Right atrium auricular region (tissue), 2 donors: ENCODE measurements around the gene EFR3B. TPM values are rescaled to one million over a fixed set of nuclear protein-coding genes. Genes with fewer than 3 reads are reported as not detected.
"Not testable (repeated sequence)": the region's sequence is repeated elsewhere in the genome, so short reads cannot be mapped to it uniquely, and the experiment has no call there.

Experiments used
- DNase-seq: peaks from one replicate; pipeline ENCODE4 v3.0.0-alpha.2; 2019; ENCODE audit warnings: low spot score
- H3K27ac ChIP-seq, 2 donors: fragments of 200-600 bp; sonication (generic); 1 replicate in 1 of 2; 2 replicates in 1 of 2; pipeline ENCODE4 v1.5.1; 2016 to 2019
- H3K27me3 ChIP-seq, 2 donors: fragments of 200-600 bp; sonication (generic); one replicate each; pipeline versions ENCODE4 v1.5.1 to v1.6.0; 2017 to 2019
- H3K36me3 ChIP-seq: fragments of 200-600 bp; sonication (generic); one replicate; pipeline ENCODE4 v1.5.1; 2016
- H3K4me1 ChIP-seq, 2 donors: fragments of 200-600 bp; sonication (generic); one replicate each; pipeline versions ENCODE4 v1.5.1 to v1.6.0; 2017 to 2019
- H3K4me3 ChIP-seq, 2 donors: fragments of 200-600 bp; sonication (generic); 1 replicate in 1 of 2; 2 replicates in 1 of 2; pipeline ENCODE4 v1.5.1; 2017 to 2019; ENCODE audit warnings: mild to moderate bottlenecking in 1 of 2, moderate library complexity in 1 of 2
- H3K9me3 ChIP-seq, 2 donors: fragments of 200-600 bp; sonication (generic); one replicate each; pipeline ENCODE4 v1.5.1; 2019
- total RNA-seq, 2 donors: library from RNA; depleted of rRNA; stranded (reverse); fragments of >200 nt; gene quantifications; one replicate each; pipeline ENCODE4 v1.1.0, GENCODE V29; 2016
- TF ChIP-seq, protein P1 (sequence below), 2 donors: fragments of 200-600 bp; sonication (generic); IDR thresholded peaks; one replicate each; pipeline ENCODE4 v1.5.1; 2019; ENCODE audit warnings: antibody characterized with exemption in 2 of 2

EFR3B gene, protein sequence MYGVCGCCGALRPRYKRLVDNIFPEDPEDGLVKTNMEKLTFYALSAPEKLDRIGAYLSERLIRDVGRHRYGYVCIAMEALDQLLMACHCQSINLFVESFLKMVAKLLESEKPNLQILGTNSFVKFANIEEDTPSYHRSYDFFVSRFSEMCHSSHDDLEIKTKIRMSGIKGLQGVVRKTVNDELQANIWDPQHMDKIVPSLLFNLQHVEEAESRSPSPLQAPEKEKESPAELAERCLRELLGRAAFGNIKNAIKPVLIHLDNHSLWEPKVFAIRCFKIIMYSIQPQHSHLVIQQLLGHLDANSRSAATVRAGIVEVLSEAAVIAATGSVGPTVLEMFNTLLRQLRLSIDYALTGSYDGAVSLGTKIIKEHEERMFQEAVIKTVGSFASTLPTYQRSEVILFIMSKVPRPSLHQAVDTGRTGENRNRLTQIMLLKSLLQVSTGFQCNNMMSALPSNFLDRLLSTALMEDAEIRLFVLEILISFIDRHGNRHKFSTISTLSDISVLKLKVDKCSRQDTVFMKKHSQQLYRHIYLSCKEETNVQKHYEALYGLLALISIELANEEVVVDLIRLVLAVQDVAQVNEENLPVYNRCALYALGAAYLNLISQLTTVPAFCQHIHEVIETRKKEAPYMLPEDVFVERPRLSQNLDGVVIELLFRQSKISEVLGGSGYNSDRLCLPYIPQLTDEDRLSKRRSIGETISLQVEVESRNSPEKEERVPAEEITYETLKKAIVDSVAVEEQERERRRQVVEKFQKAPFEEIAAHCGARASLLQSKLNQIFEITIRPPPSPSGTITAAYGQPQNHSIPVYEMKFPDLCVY
- total RNA-seq: 10 to 100 TPM in 1 of 2 donors, 1 to 10 TPM in 1; 2.6 to 10.8 TPM

DNA sequence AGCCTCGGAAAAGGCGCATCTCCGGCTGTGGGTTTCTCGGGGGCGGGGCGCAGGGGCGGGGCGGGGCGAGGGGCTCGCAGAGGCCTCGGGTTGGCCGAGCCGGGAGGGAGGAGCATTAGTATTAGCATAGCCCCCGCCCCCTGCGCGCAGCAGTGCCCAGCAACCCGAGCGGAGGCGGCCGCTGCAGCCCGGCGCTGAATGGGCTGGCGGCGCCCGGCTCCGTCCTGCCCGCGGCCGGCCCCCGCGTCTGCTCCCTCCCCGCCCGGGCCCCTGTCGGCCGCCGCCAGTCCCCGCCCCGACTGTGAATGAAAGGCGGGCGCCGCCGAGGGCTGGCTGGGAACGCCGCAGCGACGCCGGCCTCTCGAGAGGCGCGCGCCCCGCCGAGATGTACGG is at the start of gene EFR3B:
TSS of gene EFR3B (plus strand) at position 149 of the 393 bp plus-strand sequence. CDS start at position 386, 237 bp downstream.
- Histone ChIP-seq H3K4me3 (peak within 1 kb of the TSS; percentile 70 to 83), H3K9me3 (no peaks in the 10 kb centered on the region), H3K27me3 (no peaks in the 10 kb centered on the region), H3K36me3 (no peaks in the 10 kb centered on the region), H3K4me1 (peaks cover 0 to 23% of the 10 kb centered on the region in 2 donors), H3K27ac (peak within 1 kb of the TSS; percentile 89 to 90)
- DNase-seq: peak; percentile 92
- TF ChIP-seq, protein P1, sequence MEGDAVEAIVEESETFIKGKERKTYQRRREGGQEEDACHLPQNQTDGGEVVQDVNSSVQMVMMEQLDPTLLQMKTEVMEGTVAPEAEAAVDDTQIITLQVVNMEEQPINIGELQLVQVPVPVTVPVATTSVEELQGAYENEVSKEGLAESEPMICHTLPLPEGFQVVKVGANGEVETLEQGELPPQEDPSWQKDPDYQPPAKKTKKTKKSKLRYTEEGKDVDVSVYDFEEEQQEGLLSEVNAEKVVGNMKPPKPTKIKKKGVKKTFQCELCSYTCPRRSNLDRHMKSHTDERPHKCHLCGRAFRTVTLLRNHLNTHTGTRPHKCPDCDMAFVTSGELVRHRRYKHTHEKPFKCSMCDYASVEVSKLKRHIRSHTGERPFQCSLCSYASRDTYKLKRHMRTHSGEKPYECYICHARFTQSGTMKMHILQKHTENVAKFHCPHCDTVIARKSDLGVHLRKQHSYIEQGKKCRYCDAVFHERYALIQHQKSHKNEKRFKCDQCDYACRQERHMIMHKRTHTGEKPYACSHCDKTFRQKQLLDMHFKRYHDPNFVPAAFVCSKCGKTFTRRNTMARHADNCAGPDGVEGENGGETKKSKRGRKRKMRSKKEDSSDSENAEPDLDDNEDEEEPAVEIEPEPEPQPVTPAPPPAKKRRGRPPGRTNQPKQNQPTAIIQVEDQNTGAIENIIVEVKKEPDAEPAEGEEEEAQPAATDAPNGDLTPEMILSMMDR (IDR thresholded peaks at IDR 0.05): no peak

GRCh38 chr2:24993406-24994145 is 48.3 kb upstream of the EFR3B start:
- H3K27ac ChIP-seq: peak overlapping the region in 1 of 2 donors; percentile 46
- H3K4me1 ChIP-seq: peaks cover 0 to 18% of the 10 kb centered on the region in 2 donors
- H3K9me3 ChIP-seq: no peaks in the 10 kb centered on the region
- no peak for DNase-seq
- H3K36me3 ChIP-seq: no peaks in the 10 kb centered on the region
- TF ChIP-seq, protein P1 (IDR thresholded peaks at IDR 0.05): no peak
- H3K4me3 ChIP-seq: no peak overlapping the region
- H3K27me3 ChIP-seq: no peaks in the 10 kb centered on the region

GRCh38 chr2:24994146-24994724 is 47.6 kb upstream of the EFR3B start:
- Histone ChIP-seq H3K36me3 (no peaks in the 10 kb centered on the region), H3K27ac (peak overlapping the region in 1 of 2 donors; percentile 46), H3K27me3 (no peaks in the 10 kb centered on the region), H3K4me3 (no peak overlapping the region), H3K9me3 (no peaks in the 10 kb centered on the region), H3K4me1 (peaks cover 0 to 18% of the 10 kb centered on the region in 2 donors)
- DNase-seq: no peak
- TF ChIP-seq, protein P1 (IDR thresholded peaks at IDR 0.05): no peak

DNA sequence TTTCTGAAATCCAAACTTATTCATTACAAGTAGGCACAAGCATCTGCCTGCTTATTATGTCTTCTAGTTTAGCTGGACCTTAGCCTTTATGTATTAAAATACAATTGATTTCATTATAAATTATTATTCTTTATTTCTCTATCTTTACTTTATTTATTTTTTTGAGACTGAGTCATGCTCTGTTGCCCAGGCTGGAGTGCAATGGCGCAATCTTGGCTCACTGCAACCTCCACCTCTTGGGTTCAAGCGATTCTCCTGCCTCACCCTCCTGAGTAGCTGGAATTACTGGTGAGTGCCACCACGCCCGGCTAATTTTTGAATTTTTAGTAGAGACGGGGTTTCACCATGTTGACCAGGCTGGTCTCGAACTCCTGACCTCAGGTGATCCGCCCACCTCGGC is 42.8 kb upstream of the EFR3B start:
- not testable (repeated sequence) for H3K27ac ChIP-seq, H3K27me3 ChIP-seq, H3K4me1 ChIP-seq, DNase-seq, H3K36me3 ChIP-seq, H3K9me3 ChIP-seq, H3K4me3 ChIP-seq

- no peak for DNase-seq
- Histone ChIP-seq H3K4me1 (peaks cover 0 to 5% of the 10 kb centered on the region in 2 donors), H3K36me3 (no peaks in the 10 kb centered on the region), H3K9me3 (no peaks in the 10 kb centered on the region), H3K27me3 (no peaks in the 10 kb centered on the region), H3K27ac (no peak overlapping the region), H3K4me3 (no peak overlapping the region)
- TF ChIP-seq, protein P1 (IDR thresholded peaks at IDR 0.05): no peak
Measured at GRCh38 chr2:25000036-25000435, 41.8 kb upstream of the EFR3B start.
